HG03378 (cell line): Measurements from ENCODE around the gene RPS14.
"Not testable (repeated sequence)": the region's sequence is repeated elsewhere in the genome, so short reads cannot be mapped to it uniquely, and the experiment has no call there.

Experiments used
- ATAC-seq: cut with Tn5 transposase; IDR thresholded peaks from one replicate; pipeline ENCODE4 v1.9.1; 2021; ENCODE audit warnings: mild to moderate bottlenecking, moderate library complexity; ENCODE audit not compliant: unreplicated experiment

The RPS14 gene

GRCh38 chr5:150481972-150482406 is 32.5 kb upstream of the RPS14 start:
- ATAC-seq: no peak

DNA sequence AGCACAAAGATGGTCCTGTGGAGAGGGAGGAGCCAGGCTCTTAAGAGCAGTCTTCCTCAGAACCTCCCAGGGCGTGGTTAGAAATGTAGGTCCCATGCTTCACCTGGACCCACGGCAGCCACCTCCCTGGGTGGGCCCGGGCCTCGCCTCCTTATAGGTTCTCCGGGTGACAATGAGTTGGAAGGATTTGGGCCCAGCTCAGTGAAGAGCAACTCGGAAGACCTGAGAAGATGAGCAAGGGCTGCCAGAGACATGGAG is 32.1 kb upstream of the RPS14 start:
- ATAC-seq: no peak

GRCh38 chr5:150479416-150479815 is 29.9 kb upstream of the RPS14 start:
- no peak for ATAC-seq

GRCh38 chr5:150476568-150476967 is 27.0 kb upstream of the RPS14 start:
- not testable (repeated sequence) for ATAC-seq

DNA sequence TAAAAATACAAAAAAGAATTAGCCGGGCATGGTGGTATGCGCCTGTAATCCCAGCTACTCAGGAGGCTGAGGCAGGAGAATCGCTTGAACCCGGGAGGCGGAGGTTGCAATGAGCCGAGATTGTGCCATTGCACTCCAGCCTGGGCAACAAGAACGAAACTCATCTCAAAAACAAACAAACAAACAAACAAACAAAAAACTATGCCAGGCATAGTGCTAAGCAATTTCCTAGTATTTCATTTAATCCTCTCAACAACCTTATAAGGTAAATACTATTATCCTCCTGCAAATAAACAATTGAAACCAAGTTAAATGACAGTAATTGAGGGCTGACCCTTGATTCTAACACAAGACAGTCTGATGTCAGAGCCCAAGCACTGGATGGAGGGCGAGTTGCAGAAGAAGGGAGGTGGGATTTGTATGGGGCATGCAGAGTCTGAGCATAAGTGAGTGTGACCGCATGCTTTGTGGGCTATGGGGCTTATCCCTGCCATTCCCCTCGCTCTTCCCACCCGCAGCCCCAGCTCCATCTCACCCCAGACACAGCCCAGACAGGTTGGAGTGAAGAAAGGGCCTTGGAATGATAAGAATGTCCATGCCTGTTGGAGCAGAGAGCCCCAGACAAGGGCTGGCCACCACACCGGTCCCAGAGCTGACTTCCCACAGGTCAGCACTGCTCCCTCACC is 24.3 kb upstream of the RPS14 start:
- no peak for ATAC-seq

DNA sequence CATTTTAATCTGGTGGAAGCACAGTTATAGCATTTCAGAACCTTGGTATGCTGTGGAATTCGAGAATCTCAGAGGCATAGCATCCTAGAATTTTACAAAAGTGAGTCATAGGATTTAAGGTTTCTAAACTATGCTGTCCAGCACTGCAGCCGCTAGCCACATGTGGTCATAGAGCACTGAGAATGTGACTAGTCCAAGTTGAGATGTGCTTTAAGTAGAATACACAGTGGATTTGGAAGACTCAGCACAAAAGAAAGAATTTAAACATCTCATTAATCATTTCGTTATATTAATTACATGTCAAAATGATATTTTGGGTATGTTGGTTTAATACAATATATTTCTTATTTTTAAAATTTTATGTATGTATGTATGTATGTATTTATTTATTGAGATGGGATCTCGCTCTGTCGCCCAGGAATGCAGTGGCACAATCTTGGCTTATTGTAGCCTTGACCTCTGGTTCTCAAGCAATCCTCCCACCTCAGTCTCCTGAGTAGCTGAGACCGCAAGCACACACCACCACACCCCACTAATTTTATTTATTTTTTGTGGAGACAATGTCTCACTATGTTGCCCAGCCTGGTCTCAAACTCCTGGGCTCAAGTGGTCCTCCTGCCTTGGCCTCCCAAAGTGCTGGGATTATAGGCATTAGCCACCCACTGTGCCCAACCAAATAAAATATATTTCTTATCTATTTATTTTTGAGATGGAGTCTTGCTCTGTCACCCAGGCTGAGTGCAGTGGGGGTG is 20.4 kb upstream of the RPS14 start:
- no peak for ATAC-seq

DNA sequence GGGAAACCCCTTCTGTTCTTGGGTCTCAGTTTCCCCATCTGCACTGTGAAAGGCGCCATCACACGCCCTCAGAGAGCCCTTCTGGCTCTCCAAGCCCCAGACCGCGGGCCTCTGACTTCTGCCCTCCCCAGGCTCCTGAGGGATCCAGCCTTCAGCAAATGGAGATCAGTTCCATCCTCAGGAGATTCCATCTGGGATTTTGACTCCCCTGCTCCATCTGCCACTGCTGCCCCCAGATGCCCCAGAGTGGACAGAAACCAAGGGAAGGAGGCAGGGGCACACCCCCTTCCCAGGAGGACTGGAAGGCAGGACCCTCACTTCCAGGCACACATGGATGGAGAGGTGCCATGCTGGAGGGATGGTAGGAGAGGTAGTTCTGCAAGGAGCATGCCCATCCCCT is 18.7 kb upstream of the RPS14 start:
- no peak for ATAC-seq

GRCh38 chr5:150465927-150466326 is 16.4 kb upstream of the RPS14 start:
- ATAC-seq: no peak

DNA sequence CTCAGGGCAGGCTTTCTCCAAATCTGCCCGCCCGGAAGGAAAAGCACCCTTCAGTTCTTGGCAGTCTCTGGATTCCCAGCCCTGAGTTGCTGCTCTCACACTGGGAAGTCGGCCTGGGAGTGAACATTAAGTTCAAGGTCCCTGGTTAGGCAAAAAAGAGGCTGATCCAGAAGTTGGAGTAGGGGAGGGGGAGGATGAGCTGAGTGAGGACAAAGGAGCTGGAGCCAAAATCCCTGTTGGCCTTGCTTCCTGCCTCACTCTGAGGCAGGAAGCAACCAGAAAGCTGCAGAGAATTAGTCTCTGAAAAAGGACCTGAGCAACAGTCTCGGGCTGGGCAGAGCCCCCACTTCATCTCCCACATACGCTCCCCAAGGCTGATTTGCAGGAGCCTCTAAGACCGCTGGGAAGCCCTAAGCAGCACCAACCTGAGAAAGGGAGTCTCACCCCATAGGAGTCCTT is 15.0 kb upstream of the RPS14 start:
- ATAC-seq: no peak

- peak; percentile 69 for ATAC-seq
Measured at GRCh38 chr5:150461231-150461630, 11.7 kb upstream of the RPS14 start.

- no peak for ATAC-seq
Measured at GRCh38 chr5:150460781-150461180, 11.2 kb upstream of the RPS14 start.

GRCh38 chr5:150458802-150459557 is 9.4 kb upstream of the RPS14 start:
- ATAC-seq: peak; percentile 65

DNA sequence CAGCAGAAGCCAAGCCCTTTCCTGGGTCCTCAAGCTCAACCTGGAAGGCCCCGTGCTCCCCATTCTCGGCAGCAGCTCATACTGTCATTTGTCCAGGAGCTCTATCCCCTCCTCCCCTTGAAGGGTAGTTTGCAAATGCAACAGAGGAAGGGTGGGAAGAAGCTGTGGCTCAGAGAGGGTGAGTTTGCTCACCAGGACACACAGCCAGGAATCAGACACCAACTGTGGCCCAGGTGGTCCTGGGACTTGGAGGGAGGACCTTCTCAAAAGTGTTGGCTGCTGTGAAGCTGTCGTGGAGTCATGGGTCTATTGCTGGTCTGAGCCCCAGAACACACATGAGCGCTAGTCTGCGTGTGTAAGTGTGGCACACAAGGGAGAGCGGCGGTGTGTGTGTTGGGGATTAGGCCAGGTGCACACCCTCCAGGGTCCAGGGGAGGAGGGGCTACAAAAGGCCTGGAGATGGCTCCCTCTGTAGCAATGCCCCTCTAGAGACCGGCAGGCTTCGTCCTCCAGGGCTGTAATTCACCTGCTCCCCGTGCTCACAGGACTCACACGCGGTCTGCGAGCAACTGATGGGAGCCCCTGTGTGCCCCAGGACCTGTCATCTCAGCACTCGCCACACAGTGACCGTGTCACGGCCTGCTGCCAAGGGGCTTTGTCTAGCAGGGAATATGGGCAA is 8.2 kb upstream of the RPS14 start:
- ATAC-seq: no peak

GRCh38 chr5:150457121-150457520 is 7.6 kb upstream of the RPS14 start:
- ATAC-seq: no peak

- no peak for ATAC-seq
Measured at GRCh38 chr5:150454492-150455229, 5.1 kb upstream of the RPS14 start.

DNA sequence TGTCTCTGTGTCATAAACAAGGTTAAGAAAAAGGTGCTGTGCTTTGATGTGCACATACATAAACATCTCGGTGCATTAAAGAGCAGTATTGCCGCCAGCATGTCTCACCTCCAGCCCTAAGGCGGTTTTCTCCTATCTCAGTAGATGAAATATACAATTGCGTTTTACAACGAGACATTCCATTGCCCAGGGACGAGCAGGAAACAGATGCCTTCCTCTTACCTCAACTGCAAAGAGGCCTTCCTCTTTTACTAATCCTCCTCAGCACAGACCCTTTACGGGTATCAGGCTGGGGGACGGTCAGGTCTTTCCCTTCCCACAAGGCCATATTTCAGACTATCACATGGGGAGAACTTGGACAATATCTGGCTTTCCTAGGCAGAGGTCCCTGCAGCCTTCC is 4.5 kb upstream of the RPS14 start:
- ATAC-seq: not testable (repeated sequence)

- ATAC-seq: no peak
Measured at GRCh38 chr5:150452914-150453313, 3.4 kb upstream of the RPS14 start.

- ATAC-seq: no peak
Measured at GRCh38 chr5:150451594-150451993, 2.1 kb upstream of the RPS14 start.

DNA sequence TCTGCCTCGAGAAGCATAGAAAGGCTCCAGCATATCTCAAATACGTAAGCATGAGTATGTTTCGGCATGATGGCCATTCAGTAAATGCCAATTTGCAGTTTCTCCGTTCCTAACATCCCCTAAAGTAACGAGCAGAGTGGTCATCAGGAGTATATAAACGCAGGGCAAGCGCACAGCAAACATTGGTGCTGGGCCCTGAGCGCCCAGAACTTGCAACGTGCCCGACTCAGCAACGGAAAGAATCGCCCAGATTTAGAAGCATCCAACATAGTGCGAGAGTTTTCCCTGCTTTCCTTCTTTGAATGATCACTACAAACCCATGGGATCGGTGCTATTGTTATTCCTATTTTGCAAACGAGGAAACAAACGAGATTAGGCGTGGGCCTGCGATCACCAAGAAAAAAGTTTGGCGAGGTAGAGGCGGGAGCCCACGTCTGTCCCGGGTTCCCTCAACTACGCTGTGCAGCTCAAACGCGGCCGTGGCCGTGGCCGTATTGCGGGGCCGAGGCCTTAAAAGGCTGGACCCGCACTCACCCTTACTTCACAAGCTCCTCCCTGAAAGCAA is 505 bp downstream of the RPS14 start:
- ATAC-seq: no peak

DNA sequence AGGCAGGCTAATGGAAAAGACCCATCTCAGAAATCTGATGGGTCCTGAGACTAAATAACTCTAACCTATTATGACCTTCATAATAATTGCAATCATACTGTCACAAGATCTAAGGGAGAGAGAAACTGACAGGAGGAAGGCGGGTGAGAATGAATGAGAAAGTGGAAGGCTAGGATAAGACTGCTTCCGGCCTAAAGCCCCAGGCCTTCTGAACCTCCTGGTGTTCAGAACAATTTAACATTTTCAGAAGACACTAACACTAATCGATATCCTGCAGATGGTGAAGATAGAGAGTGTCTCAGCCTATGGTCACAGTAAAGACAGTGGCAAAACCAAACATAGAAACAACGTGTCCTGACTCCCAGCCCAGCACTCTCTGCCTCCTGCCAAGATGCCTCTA is 1.2 kb downstream of the RPS14 start:
- ATAC-seq: no peak
